Breast epithelium (tissue), 4 donors: ENCODE data around the gene C12orf42. TPM values are rescaled to one million over a fixed set of nuclear protein-coding genes. Genes with fewer than 3 reads are reported as not detected.

Experiments
- DNase-seq, 2 donors: peaks; one replicate each; pipeline ENCODE4 v3.0.0-alpha.2; 2019; ENCODE audit warnings: low spot score in 2 of 2
- H3K27ac ChIP-seq, 2 donors: fragments of 200-600 bp; sonication (generic) in 1 of 2; one replicate each; pipeline ENCODE4 v1.5.1; 2016 to 2019; ENCODE audit warnings: mild to moderate bottlenecking in 1 of 2
- H3K27me3 ChIP-seq, 2 donors: fragments of 200-600 bp; sonication (generic) in 1 of 2; one replicate each; pipeline versions ENCODE4 v1.5.1 to v1.6.0; 2017 to 2019; ENCODE audit warnings: control low read depth in 1 of 2, mild to moderate bottlenecking in 1 of 2
- H3K36me3 ChIP-seq: fragments of 200-600 bp; one replicate; pipeline ENCODE4 v1.5.1; 2019
- H3K4me1 ChIP-seq, 2 donors: fragments of 200-600 bp; sonication (generic); one replicate each; pipeline ENCODE4 v1.5.1; 2016 to 2019; ENCODE audit warnings: control low read depth in 1 of 2
- H3K4me3 ChIP-seq, 3 donors: fragments of 200-600 bp; sonication (generic); 1 replicate in 2 of 3; 2 replicates in 1 of 3; pipeline ENCODE4 v1.5.1; 2016 to 2019; ENCODE audit warnings: mild to moderate bottlenecking in 3 of 3, moderate library complexity in 2 of 3
- H3K9me3 ChIP-seq, 2 donors: fragments of 200-600 bp; sonication (generic) in 1 of 2; one replicate each; pipeline ENCODE4 v1.5.1; 2016 to 2019; ENCODE audit warnings: control low read depth in 1 of 2
- CTCF ChIP-seq, 3 donors: fragments of 450-650 bp; IDR thresholded peaks; one replicate each; pipeline ENCODE4 v1.5.1; 2016 to 2017; ENCODE audit warnings: antibody characterized with exemption in 3 of 3, mild to moderate bottlenecking in 3 of 3, moderate library complexity in 3 of 3
- POLR2A ChIP-seq: fragments of 450-650 bp; IDR thresholded peaks from one replicate; pipeline ENCODE4 v1.6.1; 2016; ENCODE audit warnings: antibody characterized with exemption, mild to moderate bottlenecking, moderate library complexity
- POLR2AphosphoS5 ChIP-seq, 3 donors: sonication (generic); formaldehyde crosslinking; IDR thresholded peaks; one replicate each; pipeline ENCODE4 v1.6.1; 2017; ENCODE audit warnings: antibody characterized with exemption in 3 of 3
- intact Hi-C: fragments of 100-400 bp; cut with DNase I; formaldehyde crosslinking; loops from one replicate; pipeline ENCODE4 v1.15.1; 2023; ENCODE audit warnings: low total_unique reads
- total RNA-seq, 3 donors: library from RNA; depleted of rRNA; stranded (reverse); fragments of >200 nt; gene quantifications; one replicate each; pipeline ENCODE4 v1.1.0, GENCODE V29; 2016

The C12orf42 gene
- total RNA-seq, 3 donors from 2014 or later: 1.6 TPM; not detected in 2

DNA sequence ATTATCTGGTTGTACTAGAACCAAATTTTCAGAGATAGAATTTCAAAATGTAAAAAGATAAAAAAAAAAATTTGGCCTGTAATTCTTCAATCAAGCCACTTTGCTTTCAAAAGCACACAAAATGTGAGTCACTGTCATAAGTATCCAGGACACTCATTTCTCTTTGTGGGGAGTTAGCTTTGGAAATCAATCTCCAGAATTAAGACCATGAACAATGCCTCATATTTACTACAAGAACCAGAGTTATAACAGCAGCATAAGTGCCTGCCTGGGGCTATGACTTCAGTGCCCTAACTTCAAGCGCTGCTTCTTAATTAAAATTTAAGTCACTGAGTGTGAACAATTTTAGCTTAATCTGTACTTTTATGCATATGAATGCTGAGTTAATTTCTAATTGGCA is 162.1 kb downstream of the C12orf42 start:
- intact Hi-C loops: no loop called here
- Histone ChIP-seq H3K27ac (no peak overlapping the region), H3K9me3 (no peaks in the 10 kb centered on the region), H3K36me3 (no peaks in the 10 kb centered on the region), H3K27me3 (no peaks in the 10 kb centered on the region), H3K4me1 (no peaks in the 10 kb centered on the region), H3K4me3 (no peak overlapping the region)
- no peak for DNase-seq
- TF ChIP-seq POLR2A (no peak), CTCF (IDR thresholded peaks at IDR 0.05) (no peak), POLR2AphosphoS5 (IDR thresholded peaks at IDR 0.05) (no peak)

GRCh38 chr12:103331643-103332042 is 164.1 kb downstream of the C12orf42 start:
- intact Hi-C loops: no loop called here
- Histone ChIP-seq H3K4me1 (no peaks in the 10 kb centered on the region), H3K27me3 (no peaks in the 10 kb centered on the region), H3K27ac (no peak overlapping the region), H3K9me3 (no peaks in the 10 kb centered on the region), H3K36me3 (no peaks in the 10 kb centered on the region), H3K4me3 (no peak overlapping the region)
- no peak for TF ChIP-seq CTCF (IDR thresholded peaks at IDR 0.05)
- TF ChIP-seq POLR2AphosphoS5 (IDR thresholded peaks at IDR 0.05): no peak
- TF ChIP-seq POLR2A: no peak
- no peak for DNase-seq

GRCh38 chr12:103330672-103331071 is 165.1 kb downstream of the C12orf42 start:
- intact Hi-C loops: no loop called here
- Histone ChIP-seq H3K4me1 (no peaks in the 10 kb centered on the region), H3K36me3 (no peaks in the 10 kb centered on the region), H3K27me3 (no peaks in the 10 kb centered on the region), H3K9me3 (no peaks in the 10 kb centered on the region), H3K4me3 (no peak overlapping the region), H3K27ac (no peak overlapping the region)
- DNase-seq: no peak
- TF ChIP-seq CTCF (IDR thresholded peaks at IDR 0.05) (no peak), POLR2A (no peak), POLR2AphosphoS5 (IDR thresholded peaks at IDR 0.05) (no peak)

DNA sequence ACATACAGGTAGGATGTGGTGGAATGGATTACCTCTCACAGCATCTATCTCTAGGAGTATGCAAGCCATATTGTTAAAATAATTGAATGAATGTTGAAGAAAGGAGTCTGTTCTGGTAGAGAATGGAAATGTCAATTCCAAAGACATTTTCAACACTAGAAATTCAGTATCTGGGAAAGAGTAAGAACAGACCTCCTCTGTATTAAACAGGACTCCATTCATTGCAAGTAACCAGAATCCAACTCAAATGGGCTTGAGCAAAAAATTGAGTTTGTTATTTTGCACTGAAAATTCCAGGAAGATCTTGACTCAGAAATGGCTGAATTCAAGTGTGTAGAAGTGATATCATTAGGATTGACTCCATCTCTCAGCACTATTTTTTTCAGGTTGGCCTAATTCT is 168.1 kb downstream of the C12orf42 start:
- H3K36me3 ChIP-seq: no peaks in the 10 kb centered on the region
- TF ChIP-seq POLR2AphosphoS5 (IDR thresholded peaks at IDR 0.05): no peak
- no peak for TF ChIP-seq POLR2A
- TF ChIP-seq CTCF (IDR thresholded peaks at IDR 0.05): no peak
- no peaks in the 10 kb centered on the region for H3K9me3 ChIP-seq
- H3K4me3 ChIP-seq: no peak overlapping the region
- no peaks in the 10 kb centered on the region for H3K27me3 ChIP-seq
- H3K27ac ChIP-seq: no peak overlapping the region
- intact Hi-C loops: no loop called here
- no peaks in the 10 kb centered on the region for H3K4me1 ChIP-seq
- no peak for DNase-seq

- no peak for DNase-seq
- no peaks in the 10 kb centered on the region for H3K27me3 ChIP-seq
- no peak for TF ChIP-seq POLR2A
- TF ChIP-seq CTCF (IDR thresholded peaks at IDR 0.05): no peak
- no peak for TF ChIP-seq POLR2AphosphoS5 (IDR thresholded peaks at IDR 0.05)
- intact Hi-C loops: no loop called here
- H3K27ac ChIP-seq: no peak overlapping the region
- H3K4me1 ChIP-seq: no peaks in the 10 kb centered on the region
- no peaks in the 10 kb centered on the region for H3K9me3 ChIP-seq
- H3K36me3 ChIP-seq: no peaks in the 10 kb centered on the region
- H3K4me3 ChIP-seq: no peak overlapping the region
Observed at GRCh38 chr12:103326190-103326589, 169.6 kb downstream of the C12orf42 start.
